Activated T-helper 2 cell treated with anti-CD3 and anti-CD28 coated beads, Interferon-gamma antibody, Interleukin-2, Interleukin-4, amounts not matched to agents 10 μg/mL and 5 μg/mL and 100 μg/mL, durations not matched to agents 14 hours and 24 hours and 36 hours (primary cell): ENCODE results near the gene ZNF823. TPM values are rescaled to one million over a fixed set of nuclear protein-coding genes. Genes with fewer than 3 reads are reported as not detected.
A peak's percentile ranks its signal among the peaks of the same experiment; 100 is the strongest.

Experiments
- DNase-seq: peaks from one replicate; pipeline ENCODE4 v3.0.0; 2021; ENCODE audit warnings: low spot score
- H3K27ac Mint-ChIP-seq: one replicate; pipeline ENCODE4 v1.8.0; 2021; ENCODE audit warnings: mixed read lengths
- H3K27me3 Mint-ChIP-seq: one replicate; pipeline ENCODE4 v1.8.0; 2021; ENCODE audit warnings: low read depth, mixed read lengths
- H3K36me3 Mint-ChIP-seq: one replicate; pipeline ENCODE4 v1.8.0; 2021; ENCODE audit warnings: low read depth, mixed read lengths
- H3K4me1 Mint-ChIP-seq: one replicate; pipeline ENCODE4 v1.8.0; 2021; ENCODE audit warnings: low read depth, mixed read lengths
- H3K4me3 Mint-ChIP-seq: one replicate; pipeline ENCODE4 v1.8.0; 2021; ENCODE audit warnings: low read depth, mild to moderate bottlenecking, moderate library complexity, mixed read lengths
- H3K9me3 Mint-ChIP-seq: one replicate; pipeline ENCODE4 v1.8.0; 2021; ENCODE audit warnings: mixed read lengths
- intact Hi-C: fragments of 100-400 bp; cut with micrococcal nuclease; formaldehyde crosslinking; loops from one replicate; pipeline ENCODE4 v1.15.1; 2023
- total RNA-seq: library from RNA; stranded (reverse); gene quantifications from 2 replicates; pipeline ENCODE4 v1.2.3, GENCODE V29; 2022

The ZNF823 gene
- total RNA-seq, 1 donor from 2014 or later: 3.6 TPM

- H3K36me3 Mint-ChIP-seq: peaks cover 15% of the 10 kb centered on the region
- H3K9me3 Mint-ChIP-seq: peaks cover 38% of the 10 kb centered on the region
- H3K4me3 Mint-ChIP-seq: no peak overlapping the region
- no peak overlapping the region for H3K27ac Mint-ChIP-seq
- H3K4me1 Mint-ChIP-seq: peaks cover 11% of the 10 kb centered on the region
- no peak for DNase-seq
- H3K27me3 Mint-ChIP-seq: peaks cover 3% of the 10 kb centered on the region
- intact Hi-C loops: no loop called here
Observed at GRCh38 chr19:11763611-11764010, 24.9 kb upstream of the ZNF823 start.

DNA sequence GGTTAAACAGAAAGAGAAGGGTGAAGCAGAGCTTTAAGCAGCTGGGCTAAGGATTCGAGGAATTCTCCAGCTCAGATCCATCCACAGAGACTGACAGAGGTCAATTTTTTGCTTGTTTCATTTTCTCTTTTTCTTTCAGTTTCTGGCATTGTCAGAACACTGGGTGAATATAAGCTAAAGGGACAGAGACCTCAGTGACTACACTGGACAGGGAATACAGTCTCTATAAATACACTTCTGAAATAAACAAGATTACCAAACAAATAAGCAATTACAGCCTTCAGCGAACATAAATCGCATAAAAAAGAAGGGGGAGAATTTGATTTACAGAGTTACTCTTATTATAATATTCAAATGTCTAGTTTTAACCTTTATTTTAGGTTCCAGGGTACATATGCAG lies 24.4 kb upstream of the ZNF823 start:
- intact Hi-C loops: no loop called here
- H3K27ac Mint-ChIP-seq: no peak overlapping the region
- H3K9me3 Mint-ChIP-seq: peaks cover 38% of the 10 kb centered on the region
- H3K36me3 Mint-ChIP-seq: peaks cover 11% of the 10 kb centered on the region
- H3K27me3 Mint-ChIP-seq: peaks cover 3% of the 10 kb centered on the region
- peaks cover 7% of the 10 kb centered on the region for H3K4me1 Mint-ChIP-seq
- no peak for DNase-seq
- H3K4me3 Mint-ChIP-seq: no peak overlapping the region

- Mint-ChIP-seq H3K27ac (no peak overlapping the region), H3K27me3 (peaks cover 2% of the 10 kb centered on the region), H3K4me1 (no peaks in the 10 kb centered on the region), H3K4me3 (no peak overlapping the region), H3K9me3 (peaks cover 57% of the 10 kb centered on the region), H3K36me3 (no peaks in the 10 kb centered on the region)
- intact Hi-C loops: no loop called here
- no peak for DNase-seq
Observed at GRCh38 chr19:11759805-11760204, 21.1 kb upstream of the ZNF823 start.

DNA sequence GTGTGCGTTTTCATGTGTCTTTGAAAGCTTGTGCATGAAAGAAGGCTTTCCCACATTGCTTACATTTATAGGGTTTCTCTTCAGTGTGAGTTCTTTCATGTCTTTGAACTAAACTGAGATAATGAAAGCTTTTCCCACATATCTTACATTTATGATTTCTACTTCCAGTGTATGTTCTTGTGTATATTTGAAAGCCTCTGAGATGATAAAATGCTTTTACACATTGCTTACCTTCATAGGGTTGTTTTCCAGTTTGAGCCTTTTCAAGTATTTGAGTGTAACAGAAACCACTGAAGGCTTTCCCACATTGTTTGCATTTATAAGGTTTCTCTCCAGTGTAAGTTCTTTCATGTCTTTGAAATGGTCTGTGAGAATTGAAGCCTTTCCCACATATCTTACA lies 18.2 kb upstream of the ZNF823 start:
- no peaks in the 10 kb centered on the region for H3K4me1 Mint-ChIP-seq
- no peak overlapping the region for H3K4me3 Mint-ChIP-seq
- peaks cover 59% of the 10 kb centered on the region for H3K9me3 Mint-ChIP-seq
- DNase-seq: no peak
- H3K36me3 Mint-ChIP-seq: no peaks in the 10 kb centered on the region
- H3K27ac Mint-ChIP-seq: no peak overlapping the region
- H3K27me3 Mint-ChIP-seq: no peaks in the 10 kb centered on the region
- intact Hi-C loops: no loop called here

DNA sequence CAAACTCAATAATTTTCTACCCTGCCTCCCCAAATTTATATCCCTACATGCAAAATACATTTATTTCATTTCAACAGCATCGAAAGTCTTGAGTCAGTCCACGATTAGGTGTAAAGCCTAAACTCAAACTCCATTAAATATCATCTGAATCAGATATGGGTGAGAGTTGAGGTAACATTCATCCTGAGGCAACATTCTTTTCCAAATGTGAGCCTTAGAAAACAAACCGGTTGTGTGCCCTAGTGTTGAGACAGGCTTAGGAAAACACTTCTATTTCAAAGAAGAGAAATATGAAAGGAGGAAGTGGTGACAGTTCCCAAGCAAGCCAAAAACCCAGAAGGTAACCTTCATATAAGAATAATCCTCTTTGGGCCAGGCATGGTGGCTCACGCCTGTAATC lies 15.9 kb upstream of the ZNF823 start:
- peaks cover 76% of the 10 kb centered on the region for H3K9me3 Mint-ChIP-seq
- intact Hi-C loops: no loop called here
- no peak overlapping the region for H3K27ac Mint-ChIP-seq
- no peaks in the 10 kb centered on the region for H3K36me3 Mint-ChIP-seq
- no peak overlapping the region for H3K4me3 Mint-ChIP-seq
- H3K27me3 Mint-ChIP-seq: no peaks in the 10 kb centered on the region
- H3K4me1 Mint-ChIP-seq: no peaks in the 10 kb centered on the region
- DNase-seq: no peak

DNA sequence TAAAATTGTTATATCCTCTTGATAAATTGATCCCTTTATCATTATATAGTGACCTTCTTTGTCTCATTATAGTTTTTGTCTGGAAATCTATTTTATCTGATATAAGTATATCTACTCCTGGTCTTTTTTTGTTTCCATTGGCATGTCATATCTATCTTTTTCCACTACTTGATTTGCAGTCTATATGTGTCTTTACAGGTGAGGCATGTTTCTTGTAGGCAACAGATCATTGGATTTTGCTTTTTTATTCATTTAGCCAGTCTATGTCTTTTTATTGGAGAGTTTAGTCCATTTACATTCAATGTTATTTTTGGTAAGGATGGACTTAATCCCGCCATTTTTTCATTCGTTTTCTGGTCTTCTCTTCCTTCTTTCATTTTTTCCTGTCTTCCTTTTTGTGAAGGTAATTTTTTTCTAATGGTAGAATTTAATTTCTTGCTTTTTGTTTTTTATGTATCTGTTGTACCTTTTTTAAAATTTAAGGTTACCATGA lies 13.5 kb upstream of the ZNF823 start:
- no peak for DNase-seq
- no peak overlapping the region for H3K27ac Mint-ChIP-seq
- H3K36me3 Mint-ChIP-seq: no peaks in the 10 kb centered on the region
- peaks cover 79% of the 10 kb centered on the region for H3K9me3 Mint-ChIP-seq
- no peaks in the 10 kb centered on the region for H3K4me1 Mint-ChIP-seq
- no peaks in the 10 kb centered on the region for H3K27me3 Mint-ChIP-seq
- no peak overlapping the region for H3K4me3 Mint-ChIP-seq
- intact Hi-C loops: no loop called here

- Mint-ChIP-seq H3K27me3 (no peaks in the 10 kb centered on the region), H3K4me3 (no peak overlapping the region), H3K27ac (no peak overlapping the region), H3K4me1 (no peaks in the 10 kb centered on the region), H3K36me3 (no peaks in the 10 kb centered on the region), H3K9me3 (peaks cover 76% of the 10 kb centered on the region)
- DNase-seq: no peak
- intact Hi-C loops: no loop called here
Observed at GRCh38 chr19:11749751-11750150, 11.0 kb upstream of the ZNF823 start.

- Mint-ChIP-seq H3K27ac (no peak overlapping the region), H3K27me3 (no peaks in the 10 kb centered on the region), H3K9me3 (peaks cover 66% of the 10 kb centered on the region), H3K36me3 (no peaks in the 10 kb centered on the region), H3K4me3 (no peak overlapping the region), H3K4me1 (no peaks in the 10 kb centered on the region)
- intact Hi-C loops: no loop called here
- DNase-seq: no peak
Observed at GRCh38 chr19:11747277-11747676, 8.5 kb upstream of the ZNF823 start.

- peaks cover 52% of the 10 kb centered on the region for H3K9me3 Mint-ChIP-seq
- H3K36me3 Mint-ChIP-seq: no peaks in the 10 kb centered on the region
- H3K4me1 Mint-ChIP-seq: no peaks in the 10 kb centered on the region
- intact Hi-C loops: no loop called here
- H3K27ac Mint-ChIP-seq: no peak overlapping the region
- H3K27me3 Mint-ChIP-seq: peaks cover 2% of the 10 kb centered on the region
- H3K4me3 Mint-ChIP-seq: no peak overlapping the region
- no peak for DNase-seq
Observed at GRCh38 chr19:11745869-11746268, 7.1 kb upstream of the ZNF823 start.

DNA sequence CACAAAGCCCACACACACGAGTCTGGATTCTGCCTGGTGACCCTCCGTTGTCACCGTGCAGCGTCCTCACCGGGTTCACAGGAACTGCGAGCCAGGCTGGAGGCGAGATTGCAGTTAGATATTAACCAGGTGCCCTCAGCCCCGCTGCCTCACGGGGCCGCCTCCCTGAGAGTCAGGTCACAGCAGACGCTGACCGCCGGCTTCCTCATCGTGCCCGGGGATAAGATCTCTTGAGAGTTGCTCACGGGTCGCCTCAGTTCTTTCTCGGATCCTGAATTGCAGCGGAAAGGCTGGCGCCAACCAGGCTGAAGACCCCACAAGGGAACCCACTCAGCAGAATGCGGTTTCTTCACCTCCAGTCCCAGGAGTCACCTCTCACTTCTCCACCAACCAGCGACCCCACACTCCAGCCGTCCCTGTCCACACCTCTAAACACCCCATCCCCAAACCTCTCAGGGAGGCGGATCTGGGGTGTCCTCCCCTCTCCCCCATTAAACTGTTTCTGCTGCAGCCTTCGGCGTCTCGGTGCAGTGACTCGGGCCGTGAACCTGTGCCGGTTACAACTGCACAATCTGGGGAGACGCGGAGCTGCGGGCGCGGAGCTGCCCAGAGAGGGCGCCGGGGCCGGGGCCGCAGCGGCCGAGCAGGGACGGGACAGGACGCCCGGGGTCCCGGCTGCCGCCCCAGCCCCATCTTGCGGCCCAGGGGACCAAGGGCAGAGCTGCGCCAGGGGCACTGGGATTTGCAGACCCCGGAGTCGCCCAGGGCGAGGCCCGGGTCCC lies 591 bp downstream of the ZNF823 start:
- intact Hi-C loops: no loop called here
- H3K36me3 Mint-ChIP-seq: peaks cover 18% of the 10 kb centered on the region
- peaks cover 15% of the 10 kb centered on the region for H3K4me1 Mint-ChIP-seq
- peak overlapping the region; percentile 56 for H3K27ac Mint-ChIP-seq
- no peaks in the 10 kb centered on the region for H3K9me3 Mint-ChIP-seq
- peak overlapping the region; percentile 94 for H3K4me3 Mint-ChIP-seq
- peaks cover 2% of the 10 kb centered on the region for H3K27me3 Mint-ChIP-seq
- DNase-seq: peak; percentile 28

GRCh38 chr19:11736696-11737095 lies 2.0 kb downstream of the ZNF823 start:
- H3K9me3 Mint-ChIP-seq: peaks cover 4% of the 10 kb centered on the region
- intact Hi-C loops: no loop called here
- H3K27me3 Mint-ChIP-seq: peaks cover 2% of the 10 kb centered on the region
- peaks cover 15% of the 10 kb centered on the region for H3K4me1 Mint-ChIP-seq
- H3K36me3 Mint-ChIP-seq: peaks cover 26% of the 10 kb centered on the region
- H3K27ac Mint-ChIP-seq: no peak overlapping the region
- DNase-seq: no peak
- peak overlapping the region; percentile 70 for H3K4me3 Mint-ChIP-seq

GRCh38 chr19:11735375-11735774 lies 3.4 kb downstream of the ZNF823 start:
- no peak overlapping the region for H3K27ac Mint-ChIP-seq
- DNase-seq: no peak
- peaks cover 35% of the 10 kb centered on the region for H3K36me3 Mint-ChIP-seq
- no peak overlapping the region for H3K4me3 Mint-ChIP-seq
- H3K27me3 Mint-ChIP-seq: no peaks in the 10 kb centered on the region
- H3K4me1 Mint-ChIP-seq: peaks cover 15% of the 10 kb centered on the region
- peaks cover 8% of the 10 kb centered on the region for H3K9me3 Mint-ChIP-seq
- intact Hi-C loops: no loop called here

GRCh38 chr19:11729586-11729985 lies 9.2 kb downstream of the ZNF823 start:
- peaks cover 73% of the 10 kb centered on the region for H3K36me3 Mint-ChIP-seq
- no peaks in the 10 kb centered on the region for H3K4me1 Mint-ChIP-seq

More at GRCh38 chr19:11729586-11729985, 9.2 kb downstream of the ZNF823 start:
- Mint-ChIP-seq H3K4me3 (no peak overlapping the region), H3K9me3 (peaks cover 56% of the 10 kb centered on the region), H3K27me3 (no peaks in the 10 kb centered on the region), H3K27ac (no peak overlapping the region)
- intact Hi-C loops: no loop called here
- no peak for DNase-seq
